ENCODE measurements around the gene NKRF.
"Not testable (repeated sequence)": the region's sequence is repeated elsewhere in the genome, so short reads cannot be mapped to it uniquely, and the experiment has no call there.

Gene NKRF

DNA sequence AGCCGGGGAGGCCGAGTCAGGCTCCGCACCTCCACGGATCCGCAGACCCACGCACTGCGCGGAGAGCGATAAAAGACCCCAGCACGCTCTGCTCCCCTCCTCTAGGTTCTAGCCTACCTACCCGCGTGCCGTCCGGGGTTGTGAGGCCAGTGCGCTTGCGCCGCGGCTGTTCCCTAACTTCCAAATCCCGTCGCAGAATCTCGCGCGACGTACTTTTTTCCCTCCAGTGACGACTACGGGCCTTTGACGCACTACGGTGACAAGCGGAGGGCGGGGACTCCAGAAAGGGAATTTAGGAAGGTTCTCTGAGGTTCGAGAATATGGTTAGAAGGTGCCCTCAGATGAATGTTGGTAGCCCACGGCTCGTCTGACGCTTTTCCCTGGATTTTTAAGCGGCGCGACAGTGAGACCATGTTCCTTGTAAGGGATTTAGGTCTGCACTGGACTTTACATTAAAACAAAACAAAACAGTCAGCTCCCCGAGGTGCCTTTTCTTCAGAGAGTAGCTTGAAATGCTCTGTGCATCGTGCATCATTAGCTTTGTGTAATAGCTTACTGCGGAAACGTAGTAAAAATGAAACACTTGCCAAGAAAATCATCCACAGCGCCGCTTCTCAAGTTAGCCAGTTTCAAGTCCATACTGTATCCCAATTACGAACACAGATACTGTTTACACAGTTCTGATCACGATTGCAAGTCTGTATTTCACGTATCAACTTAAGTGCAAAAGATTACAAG, at the start of gene NKRF:
NKRF (minus strand) TSS at position 145 of the 738 bp plus-strand sequence.
- DNase-seq, result peak; percentile 89

DNA sequence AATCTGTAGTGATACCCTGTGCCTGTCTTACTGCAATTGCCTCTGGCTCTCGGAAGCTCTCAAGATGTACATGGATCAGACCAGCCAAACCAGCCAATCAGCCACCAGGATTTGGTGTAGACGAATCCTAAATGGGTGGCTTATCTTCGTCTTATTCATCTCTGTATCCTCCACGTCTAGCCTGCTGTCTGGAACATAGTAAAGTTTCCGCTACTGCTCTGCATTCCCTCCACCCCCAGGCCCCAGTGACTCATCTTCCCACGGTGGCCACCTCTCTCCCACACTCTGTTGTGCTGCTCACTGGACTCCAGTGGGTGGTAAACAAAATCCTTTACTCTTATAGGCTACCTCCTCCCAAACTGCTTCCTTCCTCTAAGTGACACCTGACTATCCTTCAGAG, 48.9 kb upstream of the NKRF start:
- DNase-seq, result peak; percentile 27

DNA sequence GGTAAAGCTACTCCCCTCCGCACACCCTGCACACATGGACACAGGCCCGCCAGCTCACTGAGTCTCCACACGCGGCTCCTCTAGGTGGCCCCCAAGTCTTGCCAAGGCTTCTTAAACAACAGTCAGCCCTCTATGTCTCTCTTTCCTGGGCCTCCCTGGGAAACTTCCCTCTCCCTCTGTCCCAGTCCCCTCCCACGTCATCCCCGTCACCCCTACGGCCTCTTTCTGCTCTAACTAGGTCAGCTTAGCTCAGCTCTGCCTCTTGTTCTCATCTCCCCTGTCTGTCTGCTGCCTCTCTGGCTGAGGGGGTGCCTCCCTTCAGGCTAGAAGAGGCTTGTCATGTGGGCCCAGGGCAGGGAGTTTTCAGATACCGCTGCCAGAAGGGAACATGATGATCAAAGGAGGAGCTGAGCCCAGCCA, 47.9 kb upstream of the NKRF start:
- DNase-seq, result no peak

DNA sequence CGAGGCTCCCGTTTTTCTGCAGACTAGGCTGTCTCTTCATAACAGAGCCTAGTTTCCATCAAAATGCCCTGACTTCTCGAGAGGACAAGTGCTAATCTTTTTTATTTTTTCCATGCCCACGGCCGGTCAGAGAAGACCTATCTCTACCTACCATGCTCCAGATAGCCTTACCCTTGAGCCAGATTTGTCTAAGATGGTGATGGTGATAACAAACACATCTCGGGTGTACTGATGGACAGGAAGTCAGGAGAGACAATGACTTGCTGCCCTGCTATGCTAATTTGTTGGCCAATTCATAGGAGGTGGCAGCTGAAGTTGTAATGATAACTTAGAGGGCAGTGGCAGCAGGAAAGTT, 42.2 kb upstream of the NKRF start:
- DNase-seq, result no peak

DNA sequence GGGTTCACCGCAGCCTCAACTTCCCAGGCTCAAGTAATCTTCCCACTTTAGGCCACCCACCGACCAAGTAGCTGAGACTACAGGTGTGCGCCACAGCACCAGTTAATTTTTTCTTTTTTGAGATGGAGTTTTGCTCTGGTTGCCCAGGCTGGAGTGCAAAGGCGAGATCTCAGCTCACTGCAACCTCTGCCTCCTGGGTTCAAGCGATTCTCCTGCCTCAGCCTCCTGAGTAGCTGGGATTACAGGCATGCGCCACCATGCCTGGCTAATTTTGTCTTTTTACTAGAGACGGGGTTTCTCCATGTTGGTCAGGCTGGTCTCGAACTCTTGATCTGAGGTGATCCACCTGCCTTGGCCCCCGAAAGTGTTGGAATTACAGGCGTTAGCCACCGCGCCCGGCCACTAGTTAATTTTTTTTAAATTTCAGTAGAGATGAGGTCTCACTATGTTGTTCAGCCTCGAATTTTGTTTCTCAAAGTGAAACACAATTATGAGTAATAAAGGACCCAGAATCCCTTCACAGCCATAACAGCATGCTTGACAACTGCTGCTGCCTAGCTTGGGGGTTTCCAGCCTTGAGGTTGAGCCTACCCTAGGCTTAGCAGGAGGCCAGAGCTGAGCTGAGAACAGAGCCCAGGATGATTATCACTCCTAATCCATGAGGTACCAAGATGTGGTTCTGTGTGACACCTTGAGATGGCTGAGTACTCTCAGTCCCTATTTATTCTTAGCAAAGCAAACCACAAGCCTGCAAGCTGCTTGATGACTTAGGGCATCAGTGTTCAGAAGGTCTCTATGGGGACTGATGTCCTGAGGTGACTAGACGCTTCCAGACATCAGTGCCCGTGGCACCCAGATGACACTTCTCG, 41.6 kb upstream of the NKRF start:
- DNase-seq, result peak; percentile 85

DNA sequence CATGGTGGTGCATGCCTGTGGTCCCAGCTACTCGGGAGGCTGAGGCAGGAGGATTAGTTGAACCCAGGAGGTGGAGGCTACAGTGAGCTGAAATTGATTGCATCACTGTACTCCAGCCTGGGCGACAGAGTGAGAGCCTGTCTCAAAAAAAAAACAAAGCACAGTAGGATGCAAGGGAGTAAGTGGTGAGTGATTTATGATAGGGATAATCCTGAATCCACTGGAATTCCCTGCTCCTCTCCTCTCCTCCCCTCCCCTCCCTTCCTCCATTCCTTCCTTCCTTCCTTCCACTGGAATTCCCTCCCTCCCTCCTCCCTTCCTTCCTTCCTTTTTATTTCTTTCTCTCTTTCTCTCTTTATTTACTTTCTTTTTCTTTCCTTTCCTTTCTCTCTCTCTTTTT, 40.9 kb upstream of the NKRF start:
- DNase-seq, result no peak

DNA sequence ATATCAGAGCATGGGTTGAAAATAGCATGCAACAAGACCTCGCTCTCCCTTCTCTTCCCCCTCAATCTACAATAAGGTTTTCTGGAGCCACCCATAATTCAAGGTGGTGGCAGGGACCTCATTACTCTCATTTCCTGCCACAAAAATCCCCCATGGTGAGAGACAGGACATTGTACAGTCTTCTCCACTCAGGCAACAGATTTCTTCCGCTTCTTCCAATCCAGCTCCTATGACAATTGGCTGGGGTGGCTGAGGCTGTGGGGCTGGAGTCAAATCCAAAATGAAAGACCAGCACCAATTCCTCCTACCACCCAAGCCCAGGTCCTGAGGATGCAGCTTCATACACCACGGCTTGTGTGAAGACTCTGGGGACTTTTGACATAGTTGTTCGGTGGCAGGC, 40.3 kb upstream of the NKRF start:
- peak; percentile 15 for DNase-seq

DNA sequence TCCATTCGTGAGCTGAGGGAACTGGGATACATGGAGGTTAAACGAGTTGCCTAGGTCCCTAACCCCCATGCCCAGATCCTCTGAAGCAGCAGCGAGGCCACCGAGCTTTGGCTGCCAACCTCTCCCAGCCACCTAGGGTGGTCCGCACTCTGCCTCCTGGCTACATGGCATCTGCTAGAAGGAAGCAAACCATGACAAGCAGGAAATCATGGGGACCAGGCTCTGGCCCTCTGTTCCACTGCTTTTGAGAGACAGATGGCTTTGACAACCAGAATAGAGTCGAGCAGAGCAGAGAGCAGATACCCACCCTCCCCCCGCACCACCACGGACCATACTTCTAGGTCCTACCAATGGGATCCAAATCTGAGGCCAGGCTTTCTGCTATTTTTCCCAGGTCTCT, 37.5 kb upstream of the NKRF start:
- no peak for DNase-seq

DNA sequence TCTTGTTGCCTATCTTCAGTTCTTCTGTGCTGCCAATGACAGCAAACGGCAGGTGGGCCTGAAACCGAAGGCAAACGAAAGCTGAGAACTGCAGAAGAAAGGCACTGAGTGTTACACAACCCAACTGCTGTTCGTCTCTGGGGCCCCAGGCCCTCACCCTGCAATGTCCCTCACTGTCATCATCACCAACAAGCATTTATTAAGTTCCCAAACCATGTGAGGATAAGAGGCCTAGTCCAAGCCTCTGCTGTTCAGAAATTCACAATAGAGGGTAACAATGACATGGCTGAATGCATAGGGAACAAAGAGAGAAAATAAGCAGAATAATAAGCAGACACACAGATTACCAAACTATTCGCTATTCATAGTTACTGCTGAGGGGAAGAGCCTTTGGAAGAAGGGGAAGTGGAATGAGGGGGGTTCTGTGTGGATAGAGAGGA, 34.5 kb upstream of the NKRF start:
- DNase-seq, result no peak

DNA sequence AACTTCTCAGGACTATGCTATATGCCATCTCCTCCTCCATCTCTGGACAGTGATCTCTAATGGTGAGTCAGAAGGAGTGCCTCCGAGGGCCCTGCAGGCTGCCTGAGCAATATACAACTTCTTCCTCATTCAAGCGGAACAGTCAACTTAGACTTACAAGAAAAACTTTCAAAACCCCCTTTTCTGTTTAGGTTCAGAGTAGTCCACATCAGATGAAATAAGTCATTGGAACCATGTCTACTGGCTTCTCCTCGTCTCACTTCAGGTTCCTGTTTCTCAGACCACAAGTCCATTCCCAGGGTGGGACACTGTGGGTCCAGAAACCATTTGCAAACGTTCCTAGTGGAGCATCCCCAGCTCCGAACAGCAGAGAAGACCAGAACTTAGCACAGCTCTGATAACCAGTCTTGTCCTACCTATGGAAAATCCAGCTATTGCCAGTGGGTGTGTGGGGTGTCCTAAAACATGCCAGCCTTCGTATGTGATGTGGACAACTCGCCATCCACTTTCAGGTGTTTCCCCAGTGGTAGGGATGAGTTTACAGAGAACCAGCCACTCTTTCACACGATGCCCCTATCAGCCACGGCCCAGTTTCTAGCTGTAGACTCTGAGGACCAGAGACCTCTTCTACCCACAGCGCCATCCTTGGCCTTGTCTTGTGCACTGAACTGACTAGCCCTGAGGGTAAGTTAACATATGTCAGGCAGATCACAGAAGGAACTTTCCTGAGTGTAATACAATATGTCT, 32.7 kb upstream of the NKRF start:
- DNase-seq, result no peak

DNA sequence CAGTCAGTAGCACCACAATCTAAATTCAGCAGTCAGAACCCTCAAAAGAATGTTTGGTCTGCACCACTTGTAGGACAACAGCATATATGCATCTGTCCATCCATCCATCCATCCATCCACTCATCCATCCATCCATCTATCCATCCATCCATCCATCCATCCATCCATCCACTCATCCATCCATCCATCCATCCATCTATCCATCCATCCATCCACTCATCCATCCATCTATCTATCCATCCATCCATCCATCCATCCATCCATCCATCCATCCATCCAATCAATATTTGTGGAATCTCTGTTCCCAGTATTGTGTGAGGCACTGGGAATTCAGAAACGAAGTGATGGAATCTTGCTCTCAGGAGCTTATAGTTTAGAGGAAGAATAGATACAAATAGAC, 31.2 kb upstream of the NKRF start:
- not testable (repeated sequence) for DNase-seq

DNA sequence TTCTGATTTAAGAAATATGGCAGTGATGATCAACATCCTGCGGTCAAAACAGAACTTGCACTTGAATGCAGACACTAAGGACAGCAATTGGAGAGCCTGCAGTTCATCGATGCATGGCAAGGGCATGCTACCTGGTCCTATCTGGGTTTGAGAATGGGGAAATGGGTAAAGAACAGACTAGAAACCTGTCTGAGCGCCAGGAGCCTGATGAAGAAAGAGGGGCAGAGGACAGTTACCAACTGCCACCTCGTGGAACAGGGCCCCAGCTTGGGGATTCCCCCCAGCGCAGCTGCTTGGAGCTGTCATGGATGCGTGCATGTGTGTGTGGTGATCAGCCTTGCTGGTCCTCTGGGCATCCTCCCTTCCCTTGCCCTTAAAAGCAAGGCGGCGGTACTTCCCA, 30.2 kb upstream of the NKRF start:
- no peak for DNase-seq

DNA sequence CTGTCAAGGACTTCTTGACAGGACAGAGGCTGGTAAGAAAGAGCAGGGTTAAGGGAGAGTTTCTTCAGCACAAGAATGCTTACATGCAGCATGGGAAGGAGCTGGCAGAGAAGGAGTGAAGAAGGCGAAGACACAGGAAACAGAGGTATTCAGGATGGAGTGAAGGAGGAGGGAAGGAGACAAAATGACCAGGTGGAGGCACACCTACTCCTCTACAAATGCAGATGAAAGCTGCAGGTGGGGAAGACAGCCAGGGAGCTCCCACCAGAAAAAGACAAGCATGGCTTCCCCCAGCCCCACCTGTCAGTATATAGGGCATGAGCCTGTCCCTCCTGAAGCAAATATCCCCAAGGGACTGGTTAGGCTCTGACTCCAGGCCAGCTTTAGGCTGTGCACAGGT, 29.6 kb upstream of the NKRF start:
- no peak for DNase-seq

DNA sequence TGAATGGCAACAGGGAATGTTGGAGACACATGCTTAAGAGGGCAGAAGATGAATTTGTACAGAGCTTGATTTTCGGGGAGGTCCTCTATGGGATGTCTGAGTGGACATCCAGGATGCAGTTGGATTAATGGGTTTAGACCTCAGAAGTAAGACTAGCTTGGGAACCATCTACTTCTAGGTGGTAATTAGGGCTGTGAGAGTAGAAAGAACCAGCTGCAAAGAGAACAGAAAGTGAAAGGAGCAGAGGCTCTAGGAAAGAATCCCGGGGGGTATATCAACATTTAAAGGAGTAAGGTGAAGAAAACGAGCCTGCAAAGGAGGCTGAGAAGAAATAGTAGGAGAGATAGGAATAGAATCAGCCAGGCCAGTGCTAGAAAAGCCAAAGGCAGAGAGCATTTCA, 29.0 kb upstream of the NKRF start:
- DNase-seq, result no peak

DNA sequence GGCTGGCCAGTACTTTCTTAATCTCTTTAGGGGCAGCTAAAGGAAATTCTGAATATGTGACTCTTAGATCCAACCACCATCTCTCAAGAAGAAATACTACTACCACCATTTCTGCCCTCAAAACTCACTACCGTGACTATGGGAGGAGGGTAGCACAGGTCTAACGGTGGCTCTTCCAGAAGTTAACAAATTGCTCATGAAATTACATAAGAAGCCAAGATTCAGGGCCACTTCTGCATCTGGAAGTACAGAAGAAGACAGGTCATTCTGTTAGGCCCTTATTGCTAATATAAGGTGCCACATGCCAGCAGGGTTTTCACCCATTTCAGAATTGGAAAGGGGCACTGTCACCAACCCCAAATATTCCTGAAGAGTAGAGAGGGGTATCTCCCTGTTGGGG, 19.6 kb upstream of the NKRF start:
- no peak for DNase-seq

DNA sequence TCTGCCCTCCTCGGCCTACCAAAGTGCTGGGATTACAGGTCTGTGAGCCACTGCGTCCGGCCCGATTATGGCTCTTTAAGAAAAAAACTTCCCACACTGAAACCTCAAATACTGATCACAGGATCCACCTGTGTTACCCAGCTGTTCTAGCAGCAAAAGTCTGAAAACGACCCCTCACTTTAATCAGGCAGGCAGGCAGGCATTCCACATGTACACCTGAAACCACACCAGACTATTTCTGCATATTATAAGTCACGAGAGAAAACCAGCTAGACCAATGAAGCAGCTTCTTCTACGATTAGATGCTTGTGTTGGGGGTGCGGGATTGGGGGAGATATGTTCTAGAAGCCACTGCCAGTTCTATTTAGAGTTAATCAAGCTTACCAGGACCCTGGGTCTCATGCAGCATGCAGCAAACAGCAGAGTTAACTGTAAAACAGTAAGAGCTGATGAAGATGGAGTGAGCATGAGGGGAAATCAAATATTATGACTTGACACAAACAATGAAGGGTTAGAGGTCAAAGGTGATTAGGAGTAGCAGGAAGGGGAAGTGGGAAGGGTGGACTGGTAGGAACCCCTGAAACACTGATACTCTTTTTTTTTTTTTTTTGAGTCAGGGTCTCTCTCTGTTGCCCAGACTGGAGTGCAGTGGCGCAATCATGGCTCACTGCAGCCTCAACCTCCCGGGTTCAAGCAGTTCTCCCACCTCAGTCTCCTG, 18.9 kb upstream of the NKRF start:
- no peak for DNase-seq

DNA sequence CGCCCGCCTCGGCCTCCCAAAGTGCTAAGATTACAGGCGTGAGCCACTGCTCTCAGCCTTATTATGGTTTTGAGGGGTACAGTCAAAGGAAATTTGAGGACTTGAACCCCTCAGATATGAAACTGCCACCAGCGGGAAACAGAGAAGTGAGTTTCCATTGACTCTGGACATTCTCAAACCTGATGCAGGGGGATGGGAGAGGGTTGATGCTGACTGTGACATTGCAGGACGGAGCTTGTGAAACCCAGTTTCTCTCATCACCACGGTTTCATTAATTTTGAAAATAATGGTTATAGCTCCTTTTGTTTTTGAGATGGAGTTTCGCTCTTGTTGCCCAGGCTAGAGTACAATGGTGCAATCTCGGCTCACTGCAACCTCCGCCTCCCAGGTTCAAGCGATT, 18.2 kb upstream of the NKRF start:
- DNase-seq, result no peak

DNA sequence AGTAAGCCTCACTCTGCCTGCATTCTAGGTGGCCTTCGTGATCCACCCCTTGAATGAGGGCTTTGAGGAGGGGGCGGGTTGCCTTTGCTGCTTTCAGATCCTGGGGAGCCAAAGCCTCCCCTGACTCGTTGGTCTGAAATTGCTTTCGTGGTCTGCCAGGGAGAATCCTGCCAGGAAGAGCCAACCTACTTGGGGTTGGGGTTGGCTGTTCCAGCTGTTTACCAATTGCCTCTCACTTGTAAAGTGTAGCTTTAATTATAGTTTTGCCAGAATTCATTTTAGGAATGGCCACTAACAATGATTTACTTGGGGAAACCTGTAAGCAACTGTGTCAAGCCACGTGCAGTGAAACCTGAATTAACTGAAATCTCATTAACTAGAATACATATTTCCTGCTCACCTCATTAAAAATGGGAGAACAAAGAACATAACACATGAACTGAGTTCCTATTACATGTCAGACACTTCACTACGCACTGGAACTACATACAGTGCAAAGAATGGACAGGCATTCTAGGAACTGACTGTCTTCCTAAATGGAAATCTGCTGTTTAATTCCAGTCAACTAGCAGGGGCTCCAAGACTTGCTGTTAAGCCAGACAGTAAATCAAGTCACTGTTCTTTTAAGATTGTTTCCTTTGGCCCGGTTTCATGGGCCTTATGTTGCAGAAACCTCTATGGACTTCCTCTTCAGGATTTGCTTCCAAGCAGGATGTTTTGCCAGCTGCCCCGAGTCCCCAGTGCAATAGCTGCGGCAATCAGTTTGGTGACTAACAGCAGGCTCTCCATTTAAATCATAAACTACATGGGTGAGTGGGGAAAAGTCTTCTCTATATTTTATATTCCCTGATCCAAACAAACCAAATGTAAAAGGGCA, 16.4 kb upstream of the NKRF start:
- no peak for DNase-seq

DNA sequence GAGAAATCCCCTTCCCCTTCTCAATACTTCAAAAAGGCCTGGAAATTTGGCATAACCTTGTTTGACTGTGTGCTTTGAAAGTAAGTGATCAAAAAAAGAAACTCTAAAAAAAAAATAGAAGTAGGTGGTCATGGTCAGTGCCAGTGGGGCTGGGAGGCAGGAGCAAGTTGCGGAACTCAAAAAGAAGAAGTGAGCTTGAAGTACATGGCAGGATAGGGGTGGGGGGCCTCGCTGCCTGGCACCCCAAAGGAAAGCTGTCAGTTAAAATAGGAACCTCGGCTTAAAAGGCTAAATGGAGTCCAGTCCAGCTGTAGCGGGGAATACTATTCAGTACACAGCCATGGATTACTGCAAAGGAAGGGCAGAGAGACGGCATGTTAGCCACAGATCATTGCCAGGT, 12.2 kb upstream of the NKRF start:
- no peak for DNase-seq

DNA sequence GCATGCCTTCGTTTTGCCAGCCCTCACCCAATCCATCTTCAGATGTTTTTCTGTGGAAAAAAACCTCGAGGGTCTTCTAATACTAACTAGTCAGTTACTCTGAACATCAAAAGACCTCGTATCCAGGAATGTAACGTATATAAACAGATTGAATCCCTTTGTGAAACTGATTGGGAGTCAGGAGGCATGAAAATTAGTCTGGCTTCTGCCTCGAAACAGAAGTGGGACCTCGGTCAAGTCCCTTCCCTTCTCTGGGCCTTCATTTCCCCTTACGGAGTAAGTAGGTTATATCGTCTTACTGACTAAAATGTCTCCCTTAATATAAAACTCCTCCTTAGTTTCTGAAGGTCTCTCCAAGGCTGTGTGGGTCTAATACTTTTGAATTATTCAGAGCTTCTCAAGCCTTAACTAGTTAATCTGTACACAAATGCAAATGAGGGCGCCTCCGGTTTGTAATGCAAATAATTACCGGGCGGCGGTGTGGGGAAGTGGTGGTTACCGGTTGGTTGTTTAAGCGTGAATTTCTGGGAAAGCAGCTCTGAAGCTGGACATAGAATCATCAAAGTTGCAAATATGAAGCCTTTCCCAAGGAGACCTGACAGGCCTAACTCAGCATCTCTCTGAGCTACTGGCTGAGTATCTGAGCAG, 11.4 kb upstream of the NKRF start:
- no peak for DNase-seq

DNA sequence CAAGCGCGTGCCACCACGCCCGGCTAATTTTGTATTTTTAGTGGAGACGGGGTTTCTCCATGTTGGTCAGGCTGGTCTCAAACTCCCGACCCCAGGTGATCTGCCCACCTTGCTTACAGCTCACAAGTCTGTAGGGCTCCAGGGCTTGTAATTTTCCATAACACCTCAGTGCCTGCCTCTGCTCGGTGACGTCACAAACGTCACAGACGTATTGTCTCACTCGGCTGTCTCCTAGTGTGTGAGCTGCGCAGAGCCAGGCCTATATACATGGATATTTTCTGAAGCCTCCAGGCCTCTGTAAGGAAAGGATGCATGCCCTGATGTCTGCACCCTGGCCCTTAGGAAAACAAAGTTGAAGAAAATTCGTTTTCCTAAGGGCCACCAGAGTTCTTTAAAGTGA, 8.6 kb upstream of the NKRF start:
- DNase-seq, result no peak

DNA sequence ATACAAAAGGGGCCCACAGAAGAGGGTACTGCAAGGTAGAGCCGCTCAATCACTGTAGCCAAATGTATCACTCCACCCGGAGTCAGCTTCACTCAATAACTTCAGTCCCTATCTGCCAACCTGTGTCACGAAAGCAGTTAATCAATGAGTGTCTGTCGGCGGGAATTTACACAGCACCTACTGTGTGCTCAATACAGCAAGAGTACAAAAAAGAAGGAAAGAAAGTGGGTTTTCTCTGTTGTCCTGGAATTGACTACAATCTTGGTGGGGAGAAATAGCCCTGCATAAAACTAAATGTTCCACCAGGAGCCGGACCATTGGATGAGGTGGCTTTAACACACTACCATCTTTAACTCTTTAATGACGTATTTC, 780 bp upstream of the NKRF start:
- DNase-seq, result no peak
